ENCODE results near the gene PCDHGA2.
"Not testable (repeated sequence)": the region's sequence is repeated elsewhere in the genome, so short reads cannot be mapped to it uniquely, and the experiment has no call there.

The PCDHGA2 gene

GRCh38 chr5:141319699-141320098, 18.9 kb upstream of the PCDHGA2 start:
- no peak for DNase-seq (ENCODE audit: low read depth)
- H3K4me3 ChIP-seq (ENCODE audit: low read depth, low read length) = peak overlapping the region; percentile 92
- no peak for TF ChIP-seq CTCF (IDR thresholded peaks at IDR 0.05; ENCODE audit: insufficient read depth, low read depth, low read length, missing control alignments)

- peak; percentile 97 for DNase-seq (ENCODE audit: low read depth)
- peak; percentile 85 for TF ChIP-seq CTCF (IDR thresholded peaks at IDR 0.05; ENCODE audit: insufficient read depth, low read depth, low read length, missing control alignments)
- peak within 1 kb of the TSS; percentile 92 for H3K4me3 ChIP-seq (ENCODE audit: low read depth, low read length)
Measured at GRCh38 chr5:141320225-141321169, 18.1 kb upstream of the PCDHGA2 start, which contains the start of gene TAF7. Gene TAF7 (minus strand): TSS chr5:141320784. CDS start chr5:141320044, 740 bp downstream.

- H3K4me3 ChIP-seq (ENCODE audit: low read depth, low read length) = no peak overlapping the region
- TF ChIP-seq CTCF (IDR thresholded peaks at IDR 0.05; ENCODE audit: insufficient read depth, low read depth, low read length, missing control alignments) = no peak
- no peak for DNase-seq (ENCODE audit: low read depth)
Measured at GRCh38 chr5:141322261-141322660, 16.3 kb upstream of the PCDHGA2 start.

- H3K4me3 ChIP-seq (ENCODE audit: low read depth, low read length) = peak overlapping the region; percentile 68
Measured at GRCh38 chr5:141326088-141326854, 12.3 kb upstream of the PCDHGA2 start.

GRCh38 chr5:141328231-141328630, 10.3 kb upstream of the PCDHGA2 start:
- DNase-seq (ENCODE audit: low read depth) = no peak
- H3K4me3 ChIP-seq (ENCODE audit: low read depth, low read length) = no peak overlapping the region
- no peak for TF ChIP-seq CTCF (IDR thresholded peaks at IDR 0.05; ENCODE audit: insufficient read depth, low read depth, low read length, missing control alignments)

More at GRCh38 chr5:141326088-141326854, 12.3 kb upstream of the PCDHGA2 start:
- DNase-seq (ENCODE audit: low read depth) = peak; percentile 79
- TF ChIP-seq CTCF (IDR thresholded peaks at IDR 0.05; ENCODE audit: insufficient read depth, low read depth, low read length, missing control alignments) = peak; percentile 57

GRCh38 chr5:141330299-141331080, 8.1 kb upstream of the PCDHGA2 start, which contains the start of gene PCDHGA1:
Gene PCDHGA1 (plus strand): TSS chr5:141330514.
- TF ChIP-seq CTCF (IDR thresholded peaks at IDR 0.05; ENCODE audit: insufficient read depth, low read depth, low read length, missing control alignments) = peak; percentile 55
- peak within 1 kb of the TSS; percentile 38 for H3K4me3 ChIP-seq (ENCODE audit: low read depth, low read length)
- DNase-seq (ENCODE audit: low read depth) = peak; percentile 69

GRCh38 chr5:141332571-141332970, 6.0 kb upstream of the PCDHGA2 start:
- H3K4me3 ChIP-seq (ENCODE audit: low read depth, low read length) = not testable (repeated sequence)

GRCh38 chr5:141340781-141341354, 2.3 kb downstream of the PCDHGA2 start:
- not testable (repeated sequence) for DNase-seq (ENCODE audit: low read depth); H3K4me3 ChIP-seq (ENCODE audit: low read depth, low read length)

More at GRCh38 chr5:141332571-141332970, 6.0 kb upstream of the PCDHGA2 start:
- not testable (repeated sequence) for DNase-seq (ENCODE audit: low read depth)

All from GM12865 (cell line).